Prostate gland (tissue), 2 donors: ENCODE data around the gene CENATAC. TPM values are rescaled to one million over a fixed set of nuclear protein-coding genes. Genes with fewer than 3 reads are reported as not detected.

Experiments
- DNase-seq: peaks from one replicate; pipeline ENCODE4 v3.0.0-alpha.2; 2019; ENCODE audit warnings: low spot score
- H3K27ac ChIP-seq, 2 donors: fragments of 200-600 bp; sonication (generic); 2 replicates each; pipeline ENCODE4 v1.5.1; 2017 to 2019
- H3K27me3 ChIP-seq: fragments of 200-600 bp; sonication (generic); replicated peaks from 2 replicates; pipeline ENCODE4 v1.5.1; 2019; ENCODE audit not compliant: insufficient read depth
- H3K36me3 ChIP-seq, 2 donors: fragments of 200-600 bp; sonication (generic); 1 replicate in 1 of 2; 2 replicates in 1 of 2; pipeline versions ENCODE4 v1.5.1 to v1.8.1; 2017 to 2019
- H3K4me1 ChIP-seq: fragments of 200-600 bp; sonication (generic); replicated peaks from 2 replicates; pipeline ENCODE4 v1.5.1; 2019
- H3K4me3 ChIP-seq, 2 donors: fragments of 200-600 bp; sonication (generic); 2 replicates each; pipeline ENCODE4 v1.5.1; 2017 to 2019
- H3K9me3 ChIP-seq: fragments of 200-600 bp; sonication (generic); 2 replicates; pipeline ENCODE4 v1.5.1; 2017
- CTCF ChIP-seq, 4 experiments: fragments of 200-600 bp in 2 of 4; fragments of 450-650 bp in 2 of 4; sonication (generic) in 2 of 4; IDR thresholded peaks; 1 replicate in 3 of 4; 2 replicates in 1 of 4; pipeline ENCODE4 v1.5.1; 2016 to 2019; ENCODE audit warnings: antibody characterized with exemption in 4 of 4, mild to moderate bottlenecking in 2 of 4, moderate library complexity in 2 of 4
- POLR2A ChIP-seq: fragments of 450-650 bp; IDR thresholded peaks from one replicate; pipeline ENCODE4 v1.6.1; 2016; ENCODE audit warnings: antibody characterized with exemption, mild to moderate bottlenecking
- POLR2AphosphoS5 ChIP-seq: sonication (generic); formaldehyde crosslinking; IDR thresholded peaks from one replicate; pipeline ENCODE4 v1.6.1; 2017; ENCODE audit warnings: antibody characterized with exemption
- WGBS: methylation state at CpG from one replicate; pipeline ENCODE4 v1.1.5; 2018; 5-methylcytosine and 5-hydroxymethylcytosine counted together
- intact Hi-C: fragments of 100-400 bp; cut with DNase I; formaldehyde crosslinking; loops from one replicate; pipeline ENCODE4 v1.14.2; 2022
- total RNA-seq, 2 donors: library from RNA; depleted of rRNA; stranded (reverse); fragments of >200 nt; gene quantifications; one replicate each; pipeline ENCODE4 v1.1.0, GENCODE V29; 2016

Gene CENATAC
- total RNA-seq, 2 donors from 2014 or later: 19.4 to 44.5 TPM

GRCh38 chr11:119023741-119024140 lies 25.8 kb downstream of the CENATAC start:
- TF ChIP-seq POLR2A (no peak), POLR2AphosphoS5 (no peak), CTCF (IDR thresholded peaks at IDR 0.05) (no peak)
- intact Hi-C loops: no loop called here
- Histone ChIP-seq H3K9me3 (no peaks in the 10 kb centered on the region), H3K27ac (no peak overlapping the region), H3K36me3 (peaks cover 0 to 7% of the 10 kb centered on the region in 2 donors), H3K27me3 (no peaks in the 10 kb centered on the region), H3K4me1 (peaks cover 17% of the 10 kb centered on the region), H3K4me3 (no peak overlapping the region)
- no peak for DNase-seq

- Histone ChIP-seq H3K27me3 (no peaks in the 10 kb centered on the region), H3K27ac (no peak overlapping the region), H3K4me3 (no peak overlapping the region), H3K36me3 (peaks cover 0 to 7% of the 10 kb centered on the region in 2 donors), H3K4me1 (peaks cover 23% of the 10 kb centered on the region), H3K9me3 (no peaks in the 10 kb centered on the region)
- 79% methylated on average over 15 of the region's 15 CpGs for WGBS
- intact Hi-C loops: no loop called here
- no peak for DNase-seq
- TF ChIP-seq POLR2AphosphoS5: no peak
- no peak for TF ChIP-seq CTCF (IDR thresholded peaks at IDR 0.05)
- no peak for TF ChIP-seq POLR2A
These were observed 26.6 kb downstream of the CENATAC start for GRCh38 chr11:119024430-119025098.

GRCh38 chr11:119025099-119025473 lies 27.1 kb downstream of the CENATAC start:
- intact Hi-C loops: no loop called here
- Histone ChIP-seq H3K4me1 (peaks cover 23% of the 10 kb centered on the region), H3K36me3 (peaks cover 0 to 7% of the 10 kb centered on the region in 2 donors), H3K9me3 (no peaks in the 10 kb centered on the region), H3K27ac (no peak overlapping the region), H3K4me3 (no peak overlapping the region), H3K27me3 (no peaks in the 10 kb centered on the region)
- TF ChIP-seq POLR2AphosphoS5: no peak
- no peak for TF ChIP-seq CTCF (IDR thresholded peaks at IDR 0.05)
- no peak for TF ChIP-seq POLR2A
- WGBS: 63% methylated on average over 5 of the region's 5 CpGs
- DNase-seq: no peak

GRCh38 chr11:119025541-119025940 lies 27.6 kb downstream of the CENATAC start:
- H3K4me1 ChIP-seq: peaks cover 23% of the 10 kb centered on the region
- TF ChIP-seq POLR2A (no peak), CTCF (IDR thresholded peaks at IDR 0.05) (no peak), POLR2AphosphoS5 (no peak)

More at GRCh38 chr11:119025541-119025940, 27.6 kb downstream of the CENATAC start:
- H3K9me3 ChIP-seq: no peaks in the 10 kb centered on the region
- whole genome bisulfite sequencing: 86% methylated on average over 5 of the region's 5 CpGs
- intact Hi-C loops: no loop called here
- no peak overlapping the region for H3K27ac ChIP-seq
- DNase-seq: no peak
- peaks cover 0 to 7% of the 10 kb centered on the region in 2 donors for H3K36me3 ChIP-seq
- H3K27me3 ChIP-seq: no peaks in the 10 kb centered on the region
- H3K4me3 ChIP-seq: no peak overlapping the region
